ENCODE measurements around the gene AFAP1L1. TPM values are rescaled to one million over a fixed set of nuclear protein-coding genes. Genes with fewer than 3 reads are reported as not detected.
A peak's percentile ranks its signal among the peaks of the same experiment; 100 is the strongest.

Gene AFAP1L1
- total RNA-seq, 4 donors from 2014 or later = 4.8 to 11.6 (median 7.3) TPM

DNA sequence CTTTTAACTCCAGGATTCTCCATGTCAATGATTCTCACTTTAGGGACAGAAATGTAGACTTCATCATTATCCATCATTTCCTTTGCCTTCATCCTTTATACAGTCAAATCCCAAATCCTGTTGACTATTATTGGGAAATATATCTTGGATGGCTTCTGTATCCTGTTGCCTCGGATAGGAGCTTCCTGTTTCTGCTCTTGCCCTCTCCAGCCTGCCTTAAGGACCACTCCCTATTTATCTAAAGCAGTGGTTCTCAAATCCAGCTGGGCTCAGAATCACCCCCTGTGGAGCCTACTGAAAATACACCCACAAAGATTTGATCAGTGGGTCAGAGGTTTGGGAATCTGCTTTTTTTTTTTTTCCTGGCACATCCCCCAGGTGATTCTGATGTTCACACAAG is 8.5 kb downstream of the AFAP1L1 start:
- peaks cover 41% of the 10 kb centered on the region for H3K4me1 ChIP-seq
- 60% methylated on average over 1 of the region's 1 CpG for WGBS
- no peak for DNase-seq (ENCODE audit: low spot score in 2 of 2)
- TF ChIP-seq POLR2A (IDR thresholded peaks at IDR 0.05) (no peak), POLR2AphosphoS5 (IDR thresholded peaks at IDR 0.05) (no peak), EP300 (IDR thresholded peaks at IDR 0.05) (no peak)
- TF ChIP-seq, protein P1, sequence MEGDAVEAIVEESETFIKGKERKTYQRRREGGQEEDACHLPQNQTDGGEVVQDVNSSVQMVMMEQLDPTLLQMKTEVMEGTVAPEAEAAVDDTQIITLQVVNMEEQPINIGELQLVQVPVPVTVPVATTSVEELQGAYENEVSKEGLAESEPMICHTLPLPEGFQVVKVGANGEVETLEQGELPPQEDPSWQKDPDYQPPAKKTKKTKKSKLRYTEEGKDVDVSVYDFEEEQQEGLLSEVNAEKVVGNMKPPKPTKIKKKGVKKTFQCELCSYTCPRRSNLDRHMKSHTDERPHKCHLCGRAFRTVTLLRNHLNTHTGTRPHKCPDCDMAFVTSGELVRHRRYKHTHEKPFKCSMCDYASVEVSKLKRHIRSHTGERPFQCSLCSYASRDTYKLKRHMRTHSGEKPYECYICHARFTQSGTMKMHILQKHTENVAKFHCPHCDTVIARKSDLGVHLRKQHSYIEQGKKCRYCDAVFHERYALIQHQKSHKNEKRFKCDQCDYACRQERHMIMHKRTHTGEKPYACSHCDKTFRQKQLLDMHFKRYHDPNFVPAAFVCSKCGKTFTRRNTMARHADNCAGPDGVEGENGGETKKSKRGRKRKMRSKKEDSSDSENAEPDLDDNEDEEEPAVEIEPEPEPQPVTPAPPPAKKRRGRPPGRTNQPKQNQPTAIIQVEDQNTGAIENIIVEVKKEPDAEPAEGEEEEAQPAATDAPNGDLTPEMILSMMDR (IDR thresholded peaks at IDR 0.05) = no peak
- H3K27me3 ChIP-seq = no peaks in the 10 kb centered on the region
- no peaks in the 10 kb centered on the region for H3K36me3 ChIP-seq
- H3K4me3 ChIP-seq = no peak overlapping the region
- no peaks in the 10 kb centered on the region for H3K9me3 ChIP-seq
- H3K27ac ChIP-seq = no peak overlapping the region

DNA sequence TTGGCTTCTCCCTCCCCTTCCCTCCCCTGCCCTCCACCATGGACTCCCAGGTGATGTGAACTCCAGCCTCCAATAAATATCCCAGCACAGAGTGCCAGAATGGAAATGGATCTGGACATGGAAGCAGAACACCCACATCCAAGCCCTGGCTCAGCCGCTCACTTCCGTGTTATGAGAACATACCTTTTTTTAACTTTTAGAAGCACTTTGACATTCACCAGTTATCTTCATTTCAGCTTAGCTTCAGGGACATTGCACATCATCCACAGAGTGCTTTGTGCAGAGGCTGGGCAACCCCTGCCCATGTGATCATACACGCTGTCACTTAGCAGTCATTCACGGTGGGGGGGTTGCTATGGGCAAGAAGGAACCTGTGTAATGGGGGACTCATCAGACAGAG is 9.1 kb downstream of the AFAP1L1 start:
- TF ChIP-seq, protein P1 (IDR thresholded peaks at IDR 0.05) = no peak
- TF ChIP-seq POLR2AphosphoS5 (IDR thresholded peaks at IDR 0.05) (no peak), POLR2A (IDR thresholded peaks at IDR 0.05) (no peak), EP300 (IDR thresholded peaks at IDR 0.05) (no peak)
- no peaks in the 10 kb centered on the region for H3K9me3 ChIP-seq
- no peak for DNase-seq (ENCODE audit: low spot score in 2 of 2)
- no peak overlapping the region for H3K27ac ChIP-seq
- no peaks in the 10 kb centered on the region for H3K27me3 ChIP-seq
- peaks cover 47% of the 10 kb centered on the region for H3K4me1 ChIP-seq
- no peaks in the 10 kb centered on the region for H3K36me3 ChIP-seq
- 89% methylated on average over 4 of the region's 4 CpGs for WGBS
- H3K4me3 ChIP-seq = no peak overlapping the region

DNA sequence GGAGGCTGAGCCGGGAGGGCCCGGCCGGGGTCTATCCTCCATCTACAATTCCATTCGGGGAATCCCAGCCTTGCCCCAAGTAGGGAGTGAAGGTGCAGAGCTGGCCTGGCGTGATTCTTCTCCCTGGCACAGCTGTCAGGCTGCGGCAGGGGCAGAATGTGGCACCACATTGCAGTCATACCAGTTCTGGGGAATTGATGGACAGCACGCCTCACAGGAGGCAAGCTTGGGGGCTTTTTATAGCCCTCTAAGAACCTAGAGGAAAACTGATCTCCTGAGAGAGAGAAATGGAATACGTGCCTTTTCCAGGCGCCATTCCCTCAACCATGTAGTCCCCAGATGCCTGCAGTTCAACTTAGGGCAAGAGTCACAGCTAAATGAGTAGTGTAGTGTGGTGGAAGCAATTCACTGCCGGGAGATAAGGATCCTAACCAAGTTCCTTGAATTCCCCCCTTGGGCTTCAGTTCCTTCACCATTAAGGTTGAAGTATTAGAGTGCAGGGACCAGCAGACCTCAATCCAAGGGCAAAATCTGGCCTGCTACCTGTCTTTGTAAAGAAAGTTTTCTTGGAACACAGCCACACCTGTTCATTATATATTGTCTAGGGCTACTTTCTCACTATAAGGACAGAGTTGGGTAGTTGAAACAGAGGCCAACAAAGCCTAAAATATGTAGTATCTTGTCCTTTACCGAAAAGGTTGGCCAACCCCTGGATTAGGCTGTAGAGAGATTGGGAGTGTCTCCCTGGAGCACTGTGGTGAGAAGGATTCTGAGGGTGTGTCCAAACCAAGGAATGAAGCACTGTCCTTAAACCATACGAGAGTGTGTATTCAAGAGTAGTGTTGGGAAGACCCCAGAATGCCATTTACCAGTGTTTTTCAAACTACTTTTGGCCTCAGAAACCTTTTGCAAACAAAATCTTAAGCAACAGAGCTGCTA is 10.6 kb downstream of the AFAP1L1 start:
- Histone ChIP-seq H3K4me3 (no peak overlapping the region), H3K27me3 (no peaks in the 10 kb centered on the region), H3K4me1 (peaks cover 51% of the 10 kb centered on the region), H3K9me3 (no peaks in the 10 kb centered on the region), H3K27ac (no peak overlapping the region), H3K36me3 (no peaks in the 10 kb centered on the region)
- no peak for TF ChIP-seq EP300 (IDR thresholded peaks at IDR 0.05)
- TF ChIP-seq POLR2AphosphoS5 (IDR thresholded peaks at IDR 0.05) = no peak
- no peak for TF ChIP-seq POLR2A (IDR thresholded peaks at IDR 0.05)
- TF ChIP-seq, protein P1 (IDR thresholded peaks at IDR 0.05) = no peak
- DNase-seq (ENCODE audit: low spot score in 2 of 2) = no peak
- 83% methylated on average over 12 of the region's 12 CpGs for WGBS

DNA sequence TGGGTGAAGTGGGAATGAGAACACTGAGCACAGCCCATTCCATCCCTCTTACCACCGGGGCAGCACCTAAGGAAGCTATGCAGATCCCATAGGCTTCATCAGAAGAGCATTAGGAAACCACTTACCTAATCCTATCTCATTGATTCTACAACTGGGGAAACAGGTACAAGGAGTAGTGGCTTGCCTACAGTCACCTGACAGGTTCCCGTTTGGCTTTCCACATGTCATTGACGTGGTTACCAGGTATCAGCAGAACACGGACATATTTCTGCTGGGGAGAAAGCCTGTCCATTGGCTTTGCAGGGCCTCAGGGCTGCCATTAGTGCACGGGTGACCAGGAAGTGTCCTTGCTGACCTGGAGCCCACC is 11.3 kb downstream of the AFAP1L1 start:
- H3K4me3 ChIP-seq = no peak overlapping the region
- peaks cover 46% of the 10 kb centered on the region for H3K4me1 ChIP-seq
- WGBS = 88% methylated on average over 5 of the region's 5 CpGs
- no peak for TF ChIP-seq POLR2A (IDR thresholded peaks at IDR 0.05)
- TF ChIP-seq, protein P1 (IDR thresholded peaks at IDR 0.05) = no peak
- TF ChIP-seq POLR2AphosphoS5 (IDR thresholded peaks at IDR 0.05) = no peak
- no peak for TF ChIP-seq EP300 (IDR thresholded peaks at IDR 0.05)
- H3K27ac ChIP-seq = no peak overlapping the region
- no peak for DNase-seq (ENCODE audit: low spot score in 2 of 2)
- H3K36me3 ChIP-seq = no peaks in the 10 kb centered on the region
- H3K9me3 ChIP-seq = no peaks in the 10 kb centered on the region
- H3K27me3 ChIP-seq = no peaks in the 10 kb centered on the region

DNA sequence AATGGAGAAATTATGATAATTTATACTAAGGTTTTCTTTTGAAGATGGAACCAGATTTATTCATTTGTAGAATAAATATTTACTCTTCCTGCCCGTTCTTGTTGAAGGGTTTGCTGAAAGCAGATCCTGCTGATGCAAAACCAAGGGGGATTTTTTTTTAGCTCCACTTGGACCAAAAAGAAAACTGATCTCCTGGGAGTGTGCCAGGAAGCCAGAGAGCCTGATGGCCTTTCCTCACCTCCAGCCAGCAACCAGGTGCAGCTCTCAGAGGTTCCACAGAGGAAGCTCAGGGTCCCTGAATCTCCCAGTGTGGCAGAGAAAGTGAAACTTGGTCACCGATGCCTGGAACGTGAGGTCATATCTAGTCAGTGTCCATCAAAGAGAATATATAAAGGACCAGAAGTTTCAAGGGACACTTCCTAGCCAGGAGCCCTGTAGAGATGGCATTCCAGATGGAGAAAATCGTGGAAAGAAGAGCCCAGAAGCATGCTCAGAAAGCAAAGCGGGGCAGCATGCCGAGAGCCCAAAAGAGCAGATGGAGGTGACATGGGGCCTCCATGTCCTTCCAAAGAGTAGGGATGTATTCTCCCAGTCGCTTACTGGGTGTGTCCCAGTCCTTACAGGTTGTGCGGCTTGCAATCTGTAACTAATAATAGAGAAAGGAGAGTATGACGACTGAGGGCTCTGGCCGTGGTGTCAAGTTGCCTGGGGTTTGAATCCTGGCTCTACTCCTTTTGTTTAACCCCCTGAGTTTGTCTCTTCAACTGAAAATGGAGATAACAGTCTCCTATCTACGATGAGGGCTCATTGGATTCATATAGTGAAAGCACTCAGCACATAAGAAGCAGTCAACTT is 12.2 kb downstream of the AFAP1L1 start:
- no peak for DNase-seq (ENCODE audit: low spot score in 2 of 2)
- H3K27ac ChIP-seq = peak overlapping the region; percentile 72
- 63% methylated on average over 11 of the region's 11 CpGs for WGBS

More for the DNA sequence above, 12.2 kb downstream of the AFAP1L1 start:
- H3K36me3 ChIP-seq = no peaks in the 10 kb centered on the region
- H3K9me3 ChIP-seq = no peaks in the 10 kb centered on the region
- no peak overlapping the region for H3K4me3 ChIP-seq
- peaks cover 40% of the 10 kb centered on the region for H3K4me1 ChIP-seq
- TF ChIP-seq, protein P1 (IDR thresholded peaks at IDR 0.05) = no peak
- TF ChIP-seq POLR2AphosphoS5 (IDR thresholded peaks at IDR 0.05) (no peak), POLR2A (IDR thresholded peaks at IDR 0.05) (no peak), EP300 (IDR thresholded peaks at IDR 0.05) (no peak)
- H3K27me3 ChIP-seq = no peaks in the 10 kb centered on the region
